Suprapubic skin (tissue), 4 donors: ENCODE measurements around the gene TMEM254.

Experiments used
- CTCF ChIP-seq, 2 donors: fragments of 200-600 bp in 1 of 2; fragments of 450-650 bp in 1 of 2; sonication (generic) in 1 of 2; IDR thresholded peaks; one replicate each; pipeline ENCODE4 v1.5.1; 2016 to 2019; ENCODE audit warnings: antibody characterized with exemption in 2 of 2, mild to moderate bottlenecking in 1 of 2, moderate library complexity in 1 of 2
- POLR2A ChIP-seq, 2 donors: fragments of 450-650 bp; IDR thresholded peaks; one replicate each; pipeline ENCODE4 v1.6.1; 2017; ENCODE audit warnings: antibody characterized with exemption in 2 of 2, mild to moderate bottlenecking in 2 of 2, moderate library complexity in 2 of 2
- POLR2AphosphoS5 ChIP-seq, 3 donors: sonication (generic); formaldehyde crosslinking; IDR thresholded peaks; one replicate each; pipeline ENCODE4 v1.6.1; 2017; ENCODE audit warnings: antibody characterized with exemption in 3 of 3

- TF ChIP-seq POLR2A (IDR thresholded peaks at IDR 0.05) (no peak), CTCF (IDR thresholded peaks at IDR 0.05) (no peak), POLR2AphosphoS5 (IDR thresholded peaks at IDR 0.05) (no peak)
Observed at GRCh38 chr10:80079312-80079719, 851 bp downstream of the TMEM254 start.
